Cerebellar nuclear complex (tissue), 1 donor: ENCODE data around the gene CABP4.
A peak's percentile ranks its signal among the peaks of the same experiment; 100 is the strongest.
"Not testable (repeated sequence)": the region's sequence is repeated elsewhere in the genome, so short reads cannot be mapped to it uniquely, and the experiment has no call there.

Experiments used
- DNase-seq, 2 experiments: peaks; one replicate each; lab custom pipeline; 2025; lab: John Stamatoyannopoulos, UW

The CABP4 gene

GRCh38 chr11:67419325-67420049 lies 35.7 kb upstream of the CABP4 start:
- no peak for DNase-seq

- no peak for DNase-seq
Measured at GRCh38 chr11:67420147-67420645, 35.0 kb upstream of the CABP4 start.

DNA sequence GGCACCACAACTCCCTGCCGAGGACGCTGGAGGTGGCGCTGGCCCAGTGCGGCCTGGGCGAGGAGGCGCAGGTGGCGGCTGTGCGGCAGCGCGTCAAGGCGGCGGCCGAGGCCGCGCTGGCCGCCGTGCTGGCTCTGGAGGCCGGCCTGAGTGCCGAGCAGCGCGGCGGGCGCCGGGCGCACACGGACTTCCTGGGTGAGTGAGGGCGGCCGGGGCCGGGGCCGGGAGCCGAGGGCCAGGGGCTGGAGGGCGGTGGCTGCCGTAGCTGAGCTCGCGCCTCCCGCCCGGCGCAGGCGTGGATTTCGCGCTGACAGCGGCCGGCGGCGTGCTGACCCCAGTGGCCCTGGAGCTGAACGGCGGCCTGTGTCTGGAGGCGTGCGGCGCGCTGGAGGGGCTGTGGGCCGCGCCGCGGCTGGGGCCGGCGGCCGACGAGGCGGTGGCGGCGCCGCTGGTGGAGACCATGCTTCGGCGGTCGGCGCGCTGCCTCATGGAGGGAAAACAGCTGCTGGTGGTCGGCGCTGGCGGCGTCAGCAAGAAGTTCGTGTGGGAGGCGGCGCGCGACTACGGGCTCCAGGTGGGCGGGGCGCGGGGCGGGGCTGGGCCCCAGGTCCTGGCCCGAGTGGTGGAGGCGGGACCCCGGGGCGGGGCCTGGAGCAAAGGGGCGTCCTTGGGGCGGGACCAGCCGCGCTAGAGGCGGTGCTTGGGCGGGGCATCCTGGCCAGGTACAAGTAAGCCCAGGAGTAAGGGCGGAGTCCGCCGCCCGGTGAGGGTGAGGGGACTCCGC lies 34.3 kb upstream of the CABP4 start:
- DNase-seq: peak; percentile 32 to 76

DNA sequence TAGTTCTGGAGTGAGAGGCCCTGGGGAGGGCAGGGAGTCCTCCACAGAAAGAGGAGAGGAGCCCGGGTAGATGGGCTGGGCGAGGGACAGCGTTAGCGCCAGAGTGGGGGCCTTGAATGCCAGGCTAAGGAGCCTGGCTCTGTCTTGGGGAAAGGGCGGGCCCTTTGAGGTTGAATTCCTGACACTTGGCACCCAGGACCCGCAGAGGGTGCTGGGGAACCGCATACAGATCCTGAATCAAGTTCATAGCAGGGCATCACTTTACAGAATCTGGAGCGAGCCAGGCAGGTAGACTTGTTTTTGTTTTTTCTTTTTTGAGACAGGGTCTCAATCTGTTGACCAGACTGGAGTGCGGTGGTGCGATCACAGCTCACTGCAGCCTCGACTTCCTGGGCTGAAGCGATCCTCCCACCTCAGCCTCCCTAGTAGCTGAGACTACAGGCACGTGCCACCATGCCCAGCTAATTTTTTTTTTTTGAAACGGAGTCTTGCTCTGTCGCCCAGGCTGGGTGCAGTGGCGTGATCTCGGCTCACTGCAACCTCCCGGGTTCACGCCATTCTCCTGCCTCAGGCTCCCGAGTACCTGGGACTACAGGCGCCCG lies 33.6 kb upstream of the CABP4 start:
- DNase-seq: no peak

DNA sequence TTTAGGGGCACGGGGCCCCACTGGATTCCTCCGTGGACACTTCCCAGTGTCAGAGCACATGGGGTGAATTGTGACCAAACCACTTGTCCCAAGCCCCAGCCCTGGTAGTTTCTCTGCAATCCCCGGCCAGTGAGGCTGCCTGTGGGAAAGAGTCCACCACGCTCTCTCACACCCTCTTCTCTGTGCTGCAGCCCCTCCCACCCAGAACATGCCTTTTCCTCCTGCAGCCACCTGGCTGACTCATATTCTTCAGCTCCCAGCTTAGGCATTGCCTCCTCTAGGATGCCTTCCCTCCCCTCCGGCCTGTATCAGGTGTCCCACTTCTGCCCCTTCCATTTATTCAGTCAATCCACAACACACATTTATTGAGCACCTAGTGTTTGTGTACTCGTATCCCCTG lies 32.3 kb upstream of the CABP4 start:
- DNase-seq: no peak

- no peak for DNase-seq
Measured at GRCh38 chr11:67423466-67423865, 31.7 kb upstream of the CABP4 start.

DNA sequence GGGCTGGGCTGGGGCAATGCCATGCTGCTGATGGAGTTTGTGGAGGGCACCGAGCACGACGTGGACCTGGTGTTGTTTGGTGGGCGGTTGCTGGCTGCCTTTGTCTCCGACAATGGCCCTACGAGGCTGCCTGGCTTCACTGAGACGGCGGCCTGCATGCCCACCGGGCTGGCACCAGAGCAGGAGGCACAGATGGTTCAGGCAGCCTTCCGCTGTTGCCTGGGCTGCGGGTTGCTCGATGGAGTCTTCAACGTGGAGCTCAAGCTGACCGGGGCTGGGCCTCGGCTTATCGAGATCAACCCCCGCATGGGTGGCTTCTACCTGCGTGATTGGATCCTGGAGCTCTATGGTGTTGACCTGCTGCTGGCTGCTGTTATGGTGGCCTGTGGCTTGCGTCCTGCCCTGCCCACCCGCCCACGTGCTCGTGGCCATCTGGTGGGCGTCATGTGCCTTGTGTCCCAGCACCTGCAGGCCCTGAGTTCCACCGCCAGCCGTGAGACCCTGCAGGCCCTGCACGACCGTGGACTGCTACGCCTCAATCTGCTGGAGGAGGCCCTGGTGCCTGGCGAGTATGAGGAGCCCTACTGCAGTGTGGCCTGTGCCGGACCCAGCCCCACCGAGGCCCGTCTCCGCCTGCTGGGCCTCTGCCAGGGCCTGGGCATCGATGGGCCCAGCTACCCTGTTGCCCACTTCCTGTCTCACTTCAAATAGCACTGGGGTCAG lies 31.1 kb upstream of the CABP4 start:
- no peak for DNase-seq

GRCh38 chr11:67427364-67427859 lies 27.7 kb upstream of the CABP4 start:
- not testable (repeated sequence) for DNase-seq

- DNase-seq: peak; percentile 80 to 96
Measured at GRCh38 chr11:67428052-67429001, 26.8 kb upstream of the CABP4 start, which contains the start of gene RPS6KB2. Gene RPS6KB2, plus strand, starts transcription at chr11:67428494. Its CDS starts 52 bp downstream, at chr11:67428546.

DNA sequence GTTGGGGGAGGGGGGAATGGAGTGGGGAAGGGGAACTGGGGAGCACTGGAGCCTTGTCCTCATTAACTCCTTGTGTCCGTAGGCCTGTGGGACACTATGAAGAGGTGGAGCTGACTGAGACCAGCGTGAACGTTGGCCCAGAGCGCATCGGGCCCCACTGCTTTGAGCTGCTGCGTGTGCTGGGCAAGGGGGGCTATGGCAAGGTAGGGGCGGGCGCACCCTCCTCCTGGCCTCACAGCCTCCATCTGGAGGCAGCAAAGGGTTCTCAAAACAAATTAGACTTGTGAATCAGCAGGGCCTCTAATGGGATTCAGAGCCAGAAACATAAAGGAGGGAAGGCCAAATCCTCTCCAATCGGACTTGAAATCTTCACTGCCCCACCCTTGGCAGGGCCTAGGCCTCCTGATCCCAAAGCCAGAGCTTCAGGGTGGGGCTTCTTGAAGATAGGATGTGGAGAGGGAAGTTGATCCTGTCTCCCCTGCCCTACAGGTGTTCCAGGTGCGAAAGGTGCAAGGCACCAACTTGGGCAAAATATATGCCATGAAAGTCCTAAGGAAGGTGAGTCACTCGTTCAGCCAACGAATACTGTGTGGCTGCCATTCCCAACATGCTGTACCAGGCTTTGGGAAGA lies 26.0 kb upstream of the CABP4 start:
- DNase-seq: no peak

DNA sequence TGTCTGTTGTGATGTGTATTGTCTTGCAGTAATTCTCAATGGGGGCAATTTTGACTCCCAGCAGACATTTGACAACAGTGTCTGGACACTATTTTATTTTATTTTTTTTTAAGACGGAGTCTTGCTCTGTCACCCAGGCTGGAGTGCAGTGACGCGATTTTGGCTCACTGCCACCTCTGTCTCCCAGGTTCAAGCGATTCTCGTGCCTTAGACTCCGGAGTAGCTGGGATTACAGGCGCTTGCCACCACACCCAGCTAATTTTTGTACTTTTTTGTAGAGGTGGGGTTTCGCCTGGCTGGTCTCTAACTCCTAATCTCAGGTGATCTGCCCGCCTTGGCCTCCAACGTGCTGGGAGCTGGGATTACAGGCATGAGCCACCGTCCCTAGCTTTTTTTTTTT lies 25.4 kb upstream of the CABP4 start:
- no peak for DNase-seq

GRCh38 chr11:67431346-67432249 lies 23.6 kb upstream of the CABP4 start:
- DNase-seq: no peak

- DNase-seq: no peak
Measured at GRCh38 chr11:67432655-67433349, 22.4 kb upstream of the CABP4 start.

DNA sequence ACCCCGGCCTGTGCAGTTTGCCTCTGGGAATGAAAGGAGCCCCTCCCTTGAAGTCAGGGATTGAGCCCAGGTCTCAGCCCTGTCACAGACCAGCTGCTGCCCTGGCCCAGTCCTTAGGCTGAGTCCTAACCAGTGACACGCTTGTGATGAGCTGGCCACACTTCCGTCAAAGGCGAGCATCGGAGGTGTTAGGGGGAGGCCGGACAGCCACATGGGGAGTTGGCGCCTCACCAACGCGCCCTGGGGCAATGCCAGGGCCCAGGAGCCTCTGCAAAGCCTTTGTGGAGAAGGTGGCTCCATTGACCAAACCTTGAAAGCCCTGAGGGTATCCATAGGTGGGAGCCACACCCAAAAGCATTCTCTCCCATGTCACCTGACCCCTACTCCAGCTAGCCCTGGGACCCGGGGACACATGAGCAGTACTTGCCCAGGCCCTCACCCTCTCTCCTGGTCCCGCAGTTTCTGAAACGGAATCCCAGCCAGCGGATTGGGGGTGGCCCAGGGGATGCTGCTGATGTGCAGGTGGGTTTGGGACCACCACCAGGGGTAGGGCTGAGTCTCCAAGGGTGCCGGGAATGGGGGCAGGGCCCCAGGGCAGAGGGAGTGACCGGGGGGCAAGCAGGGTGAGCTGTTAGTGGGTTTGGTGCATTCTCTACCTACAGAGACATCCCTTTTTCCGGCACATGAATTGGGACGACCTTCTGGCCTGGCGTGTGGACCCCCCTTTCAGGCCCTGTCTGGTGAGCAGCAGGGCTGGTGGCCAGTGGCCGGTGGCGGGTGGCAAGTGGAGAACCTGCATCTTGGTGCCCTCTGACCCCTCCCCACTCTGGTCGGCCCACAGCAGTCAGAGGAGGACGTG lies 21.4 kb upstream of the CABP4 start:
- DNase-seq: no peak

GRCh38 chr11:67434395-67434881 lies 20.7 kb upstream of the CABP4 start:
- no peak for DNase-seq

DNA sequence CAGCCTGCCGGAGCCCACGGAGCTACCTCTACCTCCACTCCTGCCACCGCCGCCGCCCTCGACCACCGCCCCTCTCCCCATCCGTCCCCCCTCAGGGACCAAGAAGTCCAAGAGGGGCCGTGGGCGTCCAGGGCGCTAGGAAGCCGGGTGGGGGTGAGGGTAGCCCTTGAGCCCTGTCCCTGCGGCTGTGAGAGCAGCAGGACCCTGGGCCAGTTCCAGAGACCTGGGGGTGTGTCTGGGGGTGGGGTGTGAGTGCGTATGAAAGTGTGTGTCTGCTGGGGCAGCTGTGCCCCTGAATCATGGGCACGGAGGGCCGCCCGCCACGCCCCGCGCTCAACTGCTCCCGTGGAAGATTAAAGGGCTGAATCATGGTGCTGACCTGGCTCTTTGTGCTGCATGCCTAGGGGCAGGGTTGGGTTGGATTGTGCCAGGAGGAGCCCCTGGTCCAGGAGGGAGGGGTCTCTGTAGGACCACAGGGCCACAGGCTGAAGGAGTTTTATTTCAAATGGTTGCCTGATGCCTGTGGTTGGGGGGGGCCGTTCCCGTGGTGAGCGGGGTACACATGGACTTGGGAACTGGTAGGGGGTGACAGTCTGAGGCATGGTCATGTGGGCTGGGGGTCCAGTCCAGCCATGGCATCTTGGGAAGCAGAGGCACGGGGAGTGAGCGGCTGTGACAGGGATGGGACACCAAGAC lies 20.0 kb upstream of the CABP4 start:
- DNase-seq: no peak
